H1 (cell line): Measurements from ENCODE around the gene TGM3. TPM values are rescaled to one million over a fixed set of nuclear protein-coding genes. Genes with fewer than 3 reads are reported as not detected.

Source experiments
- CTCF ChIA-PET: fragments of 300-600 bp; sonication (Branson Sonifier 250); formaldehyde crosslinking; loops from one replicate; lab custom pipeline; 2021; ENCODE audit not compliant: partially characterized antibody; lab: Charles Lee
- POLR2A ChIA-PET: fragments of 300-600 bp; sonication (Branson Sonifier 250); formaldehyde crosslinking; loops from one replicate; lab custom pipeline; 2021; ENCODE audit warnings: inconsistent platforms; ENCODE audit not compliant: partially characterized antibody; lab: Charles Lee
- DNase-seq, 2 experiments: peaks; one replicate each; pipeline versions ENCODE4 v3.0.0 to v3.0.0-alpha.2; 2010 to 2022; ENCODE audit warnings: low spot score in 2 of 2, low read depth in 1 of 2, mixed read lengths in 1 of 2
- FAIRE-seq: peaks from 2 replicates; lab custom pipeline; 2011; peaks lifted over from hg19 to GRCh38; lab: Jason Lieb, UNC
- H2AFZ ChIP-seq: 2 replicates; pipeline ENCODE4 v1.8.1; 2012; ENCODE audit warnings: low read length, inconsistent platforms
- H2AK5ac ChIP-seq: 2 replicates; pipeline ENCODE4 v1.6.1; 2013; ENCODE audit warnings: low read depth, low read length
- H2BK120ac ChIP-seq: replicated peaks from 2 replicates; pipeline ENCODE3; 2013; ENCODE audit warnings: low read depth, low read length, inconsistent platforms
- H2BK12ac ChIP-seq: 2 replicates; pipeline ENCODE4 v1.6.1; 2013; ENCODE audit warnings: low read depth, low read length
- H2BK15ac ChIP-seq: 2 replicates; pipeline ENCODE4 v1.6.1; 2013; ENCODE audit warnings: low read length
- H2BK20ac ChIP-seq: 2 replicates; pipeline ENCODE4 v1.6.1; 2013; ENCODE audit warnings: low read length
- H2BK5ac ChIP-seq: 2 replicates; pipeline ENCODE4 v1.6.1; 2013; ENCODE audit warnings: low read depth, low read length
- H3K14ac ChIP-seq: 2 replicates; pipeline ENCODE4 v1.6.1; 2013; ENCODE audit warnings: inconsistent platforms; ENCODE audit not compliant: insufficient read length
- H3K18ac ChIP-seq: 2 replicates; pipeline ENCODE4 v1.6.1; 2013; ENCODE audit warnings: low read length; ENCODE audit errors: extremely low read depth
- H3K23ac ChIP-seq: 2 replicates; pipeline ENCODE4 v1.6.1; 2013; ENCODE audit warnings: inconsistent platforms; ENCODE audit not compliant: insufficient read length
- H3K23me2 ChIP-seq: 2 replicates; pipeline ENCODE4 v1.6.1; 2013; ENCODE audit warnings: low read depth, low read length
- H3K27ac ChIP-seq: 2 replicates; pipeline ENCODE4 v1.6.1; 2011; ENCODE audit warnings: low read depth, low read length, inconsistent platforms
- H3K27me3 ChIP-seq, 4 experiments: replicated peaks in 1 of 4; 1 replicate in 1 of 4; 2 replicates in 3 of 4; pipeline versions ENCODE4 v1.6.1 to v1.8.1; 2011 to 2013; ENCODE audit warnings: low read length in 3 of 4, mild to moderate bottlenecking in 3 of 4, inconsistent platforms in 2 of 4, mixed read lengths in 2 of 4, moderate library complexity in 1 of 4; ENCODE audit not compliant: control insufficient read depth in 3 of 4, insufficient read depth in 3 of 4; ENCODE audit errors: extremely low read depth in 1 of 4
- H3K36me3 ChIP-seq, 4 experiments: 2 replicates each; pipeline versions ENCODE4 v1.6.1 to v1.8.1; 2011 to 2013; ENCODE audit warnings: mild to moderate bottlenecking in 4 of 4, low read length in 3 of 4, moderate library complexity in 2 of 4, control low read depth in 1 of 4, inconsistent platforms in 1 of 4; ENCODE audit not compliant: insufficient read depth in 4 of 4, control insufficient read depth in 2 of 4
- H3K4ac ChIP-seq: replicated peaks from 2 replicates; pipeline ENCODE3; 2013; ENCODE audit warnings: low read length, low read depth, mixed read lengths, inconsistent platforms; ENCODE audit not compliant: insufficient read length
- H3K4me1 ChIP-seq, 4 experiments: replicated peaks in 1 of 4; 1 replicate in 1 of 4; 2 replicates in 3 of 4; pipeline versions ENCODE4 v1.6.1 to v1.8.1; 2011 to 2013; ENCODE audit warnings: low read length in 3 of 4, inconsistent platforms in 2 of 4, mixed read lengths in 1 of 4; ENCODE audit not compliant: insufficient read depth in 4 of 4, control insufficient read depth in 3 of 4
- H3K4me2 ChIP-seq, 2 experiments: 2 replicates each; pipeline versions ENCODE4 v1.6.1 to v1.8.1; 2011 to 2013; ENCODE audit warnings: low read depth in 2 of 2, low read length in 2 of 2, control low read depth in 1 of 2, inconsistent platforms in 1 of 2, mild to moderate bottlenecking in 1 of 2; ENCODE audit not compliant: insufficient read depth in 1 of 2
- H3K4me3 ChIP-seq, 4 experiments: fragments of 200-600, 300-600 bp in 1 of 4; sonication (generic), shearing (Covaris generic), sonication (Bioruptor Twin) in 1 of 4; 2 replicates each; pipeline versions ENCODE4 v1.5.1 to v1.8.1; 2011 to 2016; ENCODE audit warnings: low read length in 4 of 4, low read depth in 3 of 4, control low read depth in 2 of 4, inconsistent platforms in 2 of 4, mild to moderate bottlenecking in 2 of 4, mixed read lengths in 1 of 4, moderate library complexity in 1 of 4; ENCODE audit not compliant: insufficient read depth in 2 of 4; ENCODE audit errors: extremely low read depth in 1 of 4
- H3K56ac ChIP-seq: replicated peaks from 2 replicates; pipeline ENCODE3; 2013; ENCODE audit warnings: low read depth, mild to moderate bottlenecking, mixed read lengths, low read length, inconsistent platforms; ENCODE audit not compliant: insufficient read length
- H3K79me1 ChIP-seq: 2 replicates; pipeline ENCODE4 v1.6.1; 2013; ENCODE audit warnings: low read depth, low read length, control low read depth
- H3K79me2 ChIP-seq, 2 experiments: 2 replicates each; pipeline versions ENCODE4 v1.6.1 to v1.8.1; 2012 to 2013; ENCODE audit warnings: low read length in 2 of 2, mild to moderate bottlenecking in 2 of 2, inconsistent platforms in 1 of 2; ENCODE audit not compliant: insufficient read depth in 2 of 2, control insufficient read depth in 1 of 2
- H3K9ac ChIP-seq, 4 experiments: replicated peaks in 1 of 4; 1 replicate in 1 of 4; 2 replicates in 3 of 4; pipeline versions ENCODE4 v1.6.1 to v1.8.1; 2011 to 2013; ENCODE audit warnings: low read depth in 3 of 4, low read length in 3 of 4, control low read depth in 2 of 4, mild to moderate bottlenecking in 2 of 4, moderate library complexity in 2 of 4, inconsistent platforms in 1 of 4; ENCODE audit errors: extremely low read depth in 1 of 4
- H3K9me3 ChIP-seq, 2 experiments: 2 replicates each; pipeline versions ENCODE4 v1.6.1 to v1.8.1; 2012 to 2013; ENCODE audit warnings: mild to moderate bottlenecking in 2 of 2, moderate library complexity in 2 of 2, control low read depth in 1 of 2, inconsistent platforms in 1 of 2, low read depth in 1 of 2, low read length in 1 of 2, mixed read lengths in 1 of 2; ENCODE audit not compliant: insufficient read depth in 2 of 2
- H4K20me1 ChIP-seq, 2 experiments: replicated peaks in 1 of 2; 2 replicates each; pipeline versions ENCODE3 to v1.8.1; 2011 to 2013; ENCODE audit warnings: inconsistent platforms in 2 of 2, low read length in 2 of 2, mild to moderate bottlenecking in 1 of 2; ENCODE audit not compliant: insufficient read depth in 2 of 2, control insufficient read depth in 1 of 2
- H4K5ac ChIP-seq: 2 replicates; pipeline ENCODE4 v1.6.1; 2013; ENCODE audit warnings: low read length, low read depth, mixed read lengths, inconsistent platforms; ENCODE audit not compliant: insufficient read length
- H4K8ac ChIP-seq: 2 replicates; pipeline ENCODE4 v1.8.0; 2013; ENCODE audit warnings: mild to moderate bottlenecking, moderate library complexity, low read length, inconsistent platforms; ENCODE audit not compliant: insufficient read depth; ENCODE audit errors: extremely low read depth
- H4K91ac ChIP-seq: replicated peaks from 2 replicates; pipeline ENCODE3; 2013; ENCODE audit warnings: low read length, mixed read lengths, inconsistent platforms; ENCODE audit not compliant: insufficient read length
- ATF2 ChIP-seq: IDR thresholded peaks from 2 replicates; pipeline ENCODE4 v1.6.1; 2012; ENCODE audit warnings: low read length, inconsistent platforms
- CBX5 ChIP-seq: fragments of 300-800, 300-1000 bp; sonication (generic); IDR thresholded peaks from 2 replicates; pipeline ENCODE4 v1.7.1; 2016; ENCODE audit warnings: antibody characterized with exemption, low read length, low read depth
- CBX8 ChIP-seq: fragments of 300-800, 300-1000 bp; sonication (generic); IDR thresholded peaks from 2 replicates; pipeline ENCODE4 v1.7.1; 2016; ENCODE audit warnings: low read depth, low read length, borderline replicate concordance
- EGR1 ChIP-seq: IDR thresholded peaks from 2 replicates; pipeline ENCODE4 v1.6.1; 2011; ENCODE audit warnings: low read depth, low read length, borderline replicate concordance
- MAX ChIP-seq: IDR thresholded peaks from 2 replicates; pipeline ENCODE4 v1.6.1; 2012; ENCODE audit warnings: inconsistent platforms
- PHF8 ChIP-seq: fragments of 200-600 bp; sonication (generic); conservative IDR thresholded peaks from 2 replicates; pipeline ENCODE4 v1.7.1; 2012; ENCODE audit warnings: low read depth, mild to moderate bottlenecking, inconsistent platforms, low read length, moderate library complexity
- SIN3A ChIP-seq, 2 experiments: IDR thresholded peaks in 1 of 2; conservative IDR thresholded peaks in 1 of 2; 2 replicates each; pipeline ENCODE4 v1.6.1; 2011 to 2012; ENCODE audit warnings: low read length in 2 of 2, improper control_type of control experiment in 1 of 2, low read depth in 1 of 2, mild to moderate bottlenecking in 1 of 2
- SIX5 ChIP-seq: IDR thresholded peaks from 2 replicates; pipeline ENCODE4 v1.6.1; 2011; ENCODE audit warnings: mild to moderate bottlenecking, low read depth, low read length
- SP1 ChIP-seq: IDR thresholded peaks from 2 replicates; pipeline ENCODE4 v1.6.1; 2011; ENCODE audit warnings: low read depth, low read length
- YY1 ChIP-seq: IDR thresholded peaks from 2 replicates; pipeline ENCODE4 v1.6.1; 2011; ENCODE audit warnings: low read depth, mild to moderate bottlenecking, low read length
- WGBS, 2 experiments: shearing (Covaris generic) in 1 of 2; methylation state at CpG; one replicate each; pipeline versions ENCODE4 v1.1.6 to v1.1.7; 2013 to 2015; ENCODE audit warnings: low lambda C conversion rate in 2 of 2, mixed read lengths in 2 of 2, inconsistent platforms in 1 of 2, low coverage in 1 of 2, missing lambda C conversion rate in 1 of 2; ENCODE audit not compliant: insufficient replicate concordance in 2 of 2, insufficient coverage in 1 of 2, insufficient read length in 1 of 2; ENCODE audit errors: extremely low coverage in 1 of 2, missing lambda C conversion rate in 1 of 2; 5-methylcytosine and 5-hydroxymethylcytosine counted together
- polyA plus RNA-seq, 7 experiments: library from polyadenylated mRNA; depleted of rRNA in 3 of 7; stranded (reverse) in 5 of 7; unstranded in 2 of 7; fragments of >200 nt in 5 of 7; fragments of 200-250 nt in 2 of 7; gene quantifications; 1 replicate in 5 of 7; 2 replicates in 1 of 7; 4 replicates in 1 of 7; pipeline versions ENCODE4 v1.2.1 to v1.2.3, GENCODE V29; 2011 to 2013; ENCODE audit warnings: missing spikeins in 2 of 7, mixed read lengths in 2 of 7
- total RNA-seq: library from RNA; stranded (reverse); fragmentation: NEBNext Ultra II Directional; extraction: Animal tissue kit (Norgen Biotek cat#: 25700); gene quantifications from 2 replicates; pipeline ENCODE4 v1.2.1, GENCODE V29; 2021

Gene TGM3
- total and polyA plus RNA-seq, 2 of the 8 experiments (the other 6 are each of a cell fraction or from before 2014, with no cell fraction given), result 0.12 TPM; not detected in 1

- DNase-seq (no peak), FAIRE-seq (no peak)
- no peak overlapping the region for H2BK120ac ChIP-seq
- no peak overlapping the region for H3K4me2 ChIP-seq
- POLR2A ChIA-PET, result interaction anchor here (1.4 kb wide), 1 partner anchor 166 kb away, joined by 4 read pairs; no protein-coding TSS in a partner anchor
- no peaks in the 10 kb centered on the region; a peak in 1 of 7 replicates for H3K27me3 ChIP-seq
- no peak overlapping the region for H2AK5ac ChIP-seq
- no peak overlapping the region for H2BK5ac ChIP-seq
- WGBS, 2 experiments, result 87% methylated on average over 9 of the region's 9 CpGs; no CpG with 5 or more reads in 1 of the 2 experiments
- H3K9ac ChIP-seq, result no peak overlapping the region
- no peak overlapping the region for H3K4ac ChIP-seq
- CTCF ChIA-PET, result interaction anchor here (0.5 to 4.3 kb wide), 7 partner anchors 13 to 1856 kb away, joined by 3 to 32 read pairs (median 3); no protein-coding TSS in a partner anchor
- no peak overlapping the region; the same call in 1 of the 2 replicates for H4K8ac ChIP-seq
- no peak overlapping the region for H3K4me3 ChIP-seq
- no peak overlapping the region for H4K91ac ChIP-seq
- H3K4me1 ChIP-seq, result peaks cover 0 to 2% (median 2%) of the 10 kb centered on the region in 4 experiments; a peak in 3 of 7 replicates
- H3K36me3 ChIP-seq, result no peaks in the 10 kb centered on the region
- no peaks in the 10 kb centered on the region; the same call in 1 of the 2 replicates for H3K23me2 ChIP-seq
- H4K5ac ChIP-seq, result no peak overlapping the region
- H3K27ac ChIP-seq, result no peak overlapping the region
- no peak overlapping the region for H3K14ac ChIP-seq
- no peaks in the 10 kb centered on the region for H3K9me3 ChIP-seq
- H3K79me1 ChIP-seq, result no peaks in the 10 kb centered on the region
- no peak overlapping the region for H3K56ac ChIP-seq
- no peaks in the 10 kb centered on the region for H3K79me2 ChIP-seq
- H3K18ac ChIP-seq, result no peak overlapping the region
- no peak overlapping the region for H2AFZ ChIP-seq
- no peak overlapping the region for H2BK15ac ChIP-seq
- no peak overlapping the region for H2BK20ac ChIP-seq
- no peak overlapping the region for H2BK12ac ChIP-seq
- no peak overlapping the region for H3K23ac ChIP-seq
- no peaks in the 10 kb centered on the region for H4K20me1 ChIP-seq
- TF ChIP-seq SIX5, result no peak
- no peak for TF ChIP-seq ATF2
- no peak for TF ChIP-seq SIN3A (conservative IDR thresholded peaks at IDR 0.05 in 1 of 2, IDR thresholded peaks at IDR 0.05 in 1 of 2; ENCODE audit: low read depth in 1 of 2, low read length in 2 of 2)
- TF ChIP-seq SP1, result no peak
- TF ChIP-seq CBX5, result no peak
- no peak for TF ChIP-seq MAX
- no peak for TF ChIP-seq YY1
- TF ChIP-seq PHF8, result no peak
- no peak for TF ChIP-seq EGR1
- TF ChIP-seq CBX8, result no peak
Measured at GRCh38 chr20:2374346-2375125, 78.7 kb downstream of the TGM3 start.
